Cardiac muscle cell (in vitro differentiated cells and primary cell): Measurements from ENCODE around the gene SMG7. TPM values are rescaled to one million over a fixed set of nuclear protein-coding genes. Genes with fewer than 3 reads are reported as not detected.

ENCODE experiments used
- DNase-seq, 2 donors: peaks; one replicate each; pipeline versions ENCODE4 v3.0.0 to v3.0.0-alpha.2; 2010 to 2017; ENCODE audit warnings: low read depth in 1 of 2, low spot score in 1 of 2
- H3K27ac ChIP-seq: fragments of 200-600 bp; sonication (generic); 2 replicates; pipeline ENCODE4 v1.5.1; 2016
- H3K27me3 ChIP-seq: fragments of 200-600 bp; sonication (generic); 2 replicates; pipeline ENCODE4 v1.6.0; 2016; ENCODE audit warnings: control low read depth
- H3K36me3 ChIP-seq: fragments of 200-600 bp; sonication (generic); 2 replicates; pipeline ENCODE4 v1.5.1; 2016; ENCODE audit warnings: control low read depth
- H3K4me1 ChIP-seq: fragments of 200-600 bp; sonication (generic); 2 replicates; pipeline ENCODE4 v1.8.1; 2017; ENCODE audit warnings: low read depth, mild to moderate bottlenecking, mixed run types
- H3K4me3 ChIP-seq: fragments of 200-600 bp; sonication (generic); 2 replicates; pipeline ENCODE4 v1.5.1; 2016; ENCODE audit warnings: mild to moderate bottlenecking
- H3K9me3 ChIP-seq: fragments of 200-600 bp; sonication (generic); 2 replicates; pipeline ENCODE4 v1.5.1; 2017; ENCODE audit warnings: low read depth, mild to moderate bottlenecking, control low read depth
- CTCF ChIP-seq: IDR thresholded peaks from 2 replicates; pipeline ENCODE4 v1.5.1; 2012; ENCODE audit warnings: low read depth, mild to moderate bottlenecking, low read length
- polyA plus RNA-seq: library from polyadenylated mRNA; unstranded; fragments of >200 nt; fragmentation: Nextera tagmentation; extraction: Ambion mirVana; gene quantifications from 2 replicates; pipeline ENCODE4 v1.2.1, GENCODE V29; 2016
- total RNA-seq: library from RNA; depleted of rRNA; stranded (reverse); fragments of >200 nt; gene quantifications from 2 replicates; pipeline ENCODE4 v1.2.3, GENCODE V29; 2016

Gene SMG7
- total and polyA plus RNA-seq, 2 experiments from 2014 or later = 30.9 to 38.8 TPM

GRCh38 chr1:183433703-183434102 lies 38.6 kb upstream of the SMG7 start:
- no peaks in the 10 kb centered on the region for H3K27me3 ChIP-seq
- H3K36me3 ChIP-seq = no peaks in the 10 kb centered on the region
- peak overlapping the region; percentile 9 for H3K27ac ChIP-seq
- H3K9me3 ChIP-seq = no peaks in the 10 kb centered on the region
- no peak overlapping the region for H3K4me3 ChIP-seq
- no peak for TF ChIP-seq CTCF
- DNase-seq = peak in 1 of 2 donors; percentile 81
- peaks cover 12% of the 10 kb centered on the region for H3K4me1 ChIP-seq

DNA sequence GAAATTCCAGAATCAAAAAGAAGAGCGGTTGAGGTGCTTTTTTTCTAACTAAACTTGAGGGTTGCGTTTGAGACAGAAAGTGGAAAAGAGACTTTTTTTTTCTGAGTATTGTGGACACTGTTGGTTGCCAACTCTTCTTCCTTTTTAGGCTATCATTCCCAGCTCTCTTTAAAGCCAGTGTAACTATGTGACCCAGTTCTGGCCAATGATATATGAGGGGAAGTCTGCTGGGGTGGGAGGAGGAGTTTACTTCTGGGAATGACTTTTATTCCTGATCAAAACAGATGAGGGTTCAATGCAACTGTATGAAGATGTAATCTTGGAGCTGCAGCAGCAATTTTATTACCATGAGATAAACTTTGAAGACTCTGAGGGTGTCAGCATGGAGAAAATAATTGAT lies 36.8 kb upstream of the SMG7 start:
- no peak overlapping the region for H3K27ac ChIP-seq
- H3K27me3 ChIP-seq = no peaks in the 10 kb centered on the region
- H3K9me3 ChIP-seq = no peaks in the 10 kb centered on the region
- H3K36me3 ChIP-seq = no peaks in the 10 kb centered on the region
- no peak overlapping the region for H3K4me3 ChIP-seq
- H3K4me1 ChIP-seq = peaks cover 12% of the 10 kb centered on the region
- TF ChIP-seq CTCF = no peak
- peak in 1 of 2 donors; percentile 38 for DNase-seq

DNA sequence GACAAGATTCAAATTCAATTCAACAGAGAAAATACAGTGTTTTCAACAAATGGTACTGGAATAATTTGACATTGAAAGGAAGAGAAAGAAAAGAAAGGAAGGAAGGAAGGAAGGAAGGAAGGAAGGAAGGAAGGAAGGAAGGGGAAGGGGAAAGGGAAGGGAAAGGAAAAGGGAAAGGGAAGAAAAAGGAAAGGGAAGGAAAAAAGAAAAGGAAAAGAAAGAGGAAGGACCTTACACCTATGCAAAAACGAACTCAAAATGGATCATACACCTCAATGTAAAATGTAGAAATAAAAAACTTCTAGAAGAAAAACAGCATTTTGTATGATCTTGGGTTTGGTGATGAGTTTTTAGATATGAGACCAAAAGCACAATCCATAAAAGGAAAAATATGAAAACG lies 34.2 kb upstream of the SMG7 start:
- Histone ChIP-seq H3K36me3 (no peaks in the 10 kb centered on the region), H3K4me3 (no peak overlapping the region), H3K4me1 (peaks cover 12% of the 10 kb centered on the region), H3K27ac (no peak overlapping the region), H3K27me3 (no peaks in the 10 kb centered on the region), H3K9me3 (no peaks in the 10 kb centered on the region)
- no peak for DNase-seq
- TF ChIP-seq CTCF = no peak

- no peak for TF ChIP-seq CTCF
- Histone ChIP-seq H3K9me3 (no peaks in the 10 kb centered on the region), H3K4me1 (no peaks in the 10 kb centered on the region), H3K27me3 (no peaks in the 10 kb centered on the region), H3K36me3 (no peaks in the 10 kb centered on the region), H3K27ac (no peak overlapping the region), H3K4me3 (no peak overlapping the region)
- DNase-seq = peak in 1 of 2 donors; percentile 11
Observed at GRCh38 chr1:183443011-183443410, 29.3 kb upstream of the SMG7 start.

- no peak overlapping the region for H3K27ac ChIP-seq
- no peak for DNase-seq
- no peak overlapping the region for H3K4me3 ChIP-seq
- no peak for TF ChIP-seq CTCF
- H3K27me3 ChIP-seq = no peaks in the 10 kb centered on the region
- H3K9me3 ChIP-seq = no peaks in the 10 kb centered on the region
- no peaks in the 10 kb centered on the region for H3K4me1 ChIP-seq
- no peaks in the 10 kb centered on the region for H3K36me3 ChIP-seq
Observed at GRCh38 chr1:183443466-183443865, 28.8 kb upstream of the SMG7 start.

GRCh38 chr1:183444243-183444642 lies 28.1 kb upstream of the SMG7 start:
- Histone ChIP-seq H3K27me3 (no peaks in the 10 kb centered on the region), H3K36me3 (no peaks in the 10 kb centered on the region), H3K4me3 (no peak overlapping the region), H3K9me3 (no peaks in the 10 kb centered on the region), H3K4me1 (no peaks in the 10 kb centered on the region), H3K27ac (no peak overlapping the region)
- DNase-seq = peak in 1 of 2 donors; percentile 30
- no peak for TF ChIP-seq CTCF
